GM21825 (cell line): ENCODE results near the gene VPS4A.

ENCODE experiments used
- ATAC-seq: cut with Tn5 transposase; IDR thresholded peaks from one replicate; pipeline ENCODE4 v1.9.1; 2021; ENCODE audit warnings: mild to moderate bottlenecking, moderate library complexity; ENCODE audit not compliant: unreplicated experiment

VPS4A gene

DNA sequence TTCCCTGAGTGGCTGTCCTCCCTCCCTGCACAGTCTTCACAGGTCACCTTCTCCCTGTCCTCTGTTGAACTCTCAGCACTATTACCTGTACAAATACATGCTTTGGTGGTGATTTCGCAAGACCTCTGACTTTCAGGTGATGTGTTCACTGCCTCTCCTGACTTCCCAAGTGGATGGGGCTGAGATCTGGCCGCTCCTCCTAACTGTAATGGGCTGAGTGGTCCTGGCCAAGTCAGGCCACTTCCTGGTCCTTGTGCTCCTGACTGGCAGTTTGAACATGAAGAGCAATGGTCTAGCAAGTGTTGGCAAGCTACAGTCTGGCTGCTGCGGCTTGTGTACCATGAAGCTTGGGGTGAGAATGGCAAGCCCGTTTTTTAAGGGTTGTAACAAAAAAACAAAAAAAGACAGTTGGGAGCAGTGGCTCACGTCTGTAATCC lies 52.1 kb downstream of the VPS4A start:
- ATAC-seq, result no peak

DNA sequence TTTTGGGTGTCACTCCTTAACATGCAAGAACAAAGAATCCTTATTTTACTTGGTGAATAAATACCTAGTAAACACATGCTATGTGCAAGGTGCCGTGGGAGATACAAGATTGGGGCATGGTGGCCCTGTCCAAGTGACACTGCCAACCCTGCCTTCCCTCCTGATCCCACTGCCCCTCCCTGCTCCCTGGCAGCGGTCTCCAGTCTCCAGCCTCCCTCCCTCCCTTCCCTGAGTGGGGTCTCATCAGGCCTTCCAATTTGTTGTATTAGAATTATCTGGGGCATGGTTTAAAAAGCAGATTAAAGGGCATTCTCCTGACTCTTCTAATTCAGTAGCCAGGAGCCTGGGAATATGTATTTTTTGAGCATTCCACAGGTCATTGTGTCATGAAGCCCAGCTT lies 52.9 kb downstream of the VPS4A start:
- no peak for ATAC-seq

DNA sequence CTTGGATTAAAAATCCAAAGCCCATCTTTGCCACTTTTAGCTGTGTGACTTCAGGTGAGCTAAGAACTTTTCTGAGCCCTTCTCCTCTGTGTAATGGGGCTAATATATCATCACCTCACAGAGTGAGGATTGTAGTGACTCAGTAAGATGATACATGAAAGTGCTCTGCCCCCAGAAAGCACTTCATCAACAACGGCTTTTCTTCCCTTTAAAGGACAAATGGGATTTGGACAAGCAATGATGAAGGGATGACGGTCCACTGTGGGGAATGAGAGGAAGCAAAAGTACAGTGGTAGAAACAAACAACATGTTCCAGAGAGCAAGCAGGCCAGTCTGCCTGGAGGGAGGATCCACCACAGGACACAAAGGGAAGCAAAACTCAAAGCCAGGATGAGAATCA lies 54.8 kb downstream of the VPS4A start:
- no peak for ATAC-seq

DNA sequence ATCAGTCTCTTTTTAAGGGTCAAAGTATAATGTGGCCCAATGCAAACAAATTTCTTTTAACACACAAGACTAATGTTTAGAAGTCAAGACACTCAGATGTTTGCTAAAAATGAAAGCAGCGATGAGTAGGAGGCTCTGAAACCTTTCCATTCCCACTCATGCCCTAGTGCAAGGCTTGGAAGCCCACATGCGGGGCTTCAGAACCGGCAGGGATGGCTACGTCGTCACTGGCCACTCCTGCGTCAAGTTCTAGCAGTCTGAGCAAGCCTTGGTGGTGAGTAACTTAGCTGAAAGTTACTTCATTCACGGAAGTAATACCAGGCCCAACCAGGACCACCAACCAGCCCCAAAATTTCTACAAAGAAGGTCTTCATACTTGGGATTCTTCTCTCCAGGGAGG lies 55.3 kb downstream of the VPS4A start:
- ATAC-seq, result no peak

DNA sequence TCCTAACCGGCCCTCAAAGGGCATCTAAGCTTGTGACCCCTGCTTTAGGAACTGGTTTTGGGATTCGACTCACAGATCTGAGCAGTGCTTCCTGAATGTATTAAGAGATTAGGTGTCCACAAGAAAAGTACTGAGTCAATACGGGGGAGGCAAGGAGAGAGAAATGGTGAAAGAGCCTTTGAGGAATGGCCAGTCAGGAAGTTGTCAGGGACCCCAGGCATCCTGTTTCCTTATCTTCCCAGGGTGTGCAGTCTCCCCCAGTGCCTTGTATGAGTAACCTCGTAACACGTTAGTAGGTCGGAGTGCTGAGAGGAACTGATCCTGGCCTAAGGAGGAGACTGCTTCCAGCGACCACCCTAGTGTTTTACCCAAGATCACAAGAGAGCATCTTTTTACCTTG lies 56.8 kb downstream of the VPS4A start:
- ATAC-seq, result no peak

DNA sequence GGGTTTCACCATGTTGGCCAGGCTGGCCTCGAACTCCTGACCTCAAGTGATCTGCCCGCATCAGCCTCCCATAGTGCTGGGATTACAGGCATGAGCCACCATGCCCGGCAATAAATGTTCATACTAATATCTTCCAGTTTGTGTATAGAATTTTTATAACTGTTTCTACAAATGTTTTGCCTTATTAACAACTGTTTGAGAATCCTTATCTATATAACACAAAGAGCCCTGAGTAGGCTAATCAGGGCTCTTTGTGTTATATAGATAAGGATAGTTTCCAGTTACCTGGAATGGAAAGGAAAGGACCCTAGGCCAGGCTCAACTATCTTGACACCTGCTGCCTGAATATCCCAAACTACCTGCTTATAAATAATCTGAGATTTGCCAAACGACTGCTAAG lies 57.7 kb downstream of the VPS4A start:
- no peak for ATAC-seq

DNA sequence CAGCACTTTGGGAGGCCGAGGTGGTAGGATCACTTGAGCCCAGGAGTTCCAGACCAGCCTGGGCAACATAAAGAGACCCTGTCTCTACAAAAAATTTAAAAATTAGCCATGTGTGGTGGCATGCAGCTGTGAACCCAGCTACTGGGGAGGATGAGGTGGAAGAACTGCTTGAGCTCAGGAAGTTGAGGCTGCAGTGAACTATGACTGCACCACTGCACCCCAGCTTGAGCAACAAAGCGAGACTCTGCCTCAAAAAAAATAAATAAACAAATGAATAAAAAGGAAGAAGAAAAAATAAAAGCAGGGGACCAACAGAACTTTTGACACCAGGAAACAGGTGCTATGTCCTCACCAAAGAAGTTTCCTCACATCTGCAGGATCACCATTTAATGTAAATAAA lies 60.4 kb downstream of the VPS4A start:
- ATAC-seq, result no peak

DNA sequence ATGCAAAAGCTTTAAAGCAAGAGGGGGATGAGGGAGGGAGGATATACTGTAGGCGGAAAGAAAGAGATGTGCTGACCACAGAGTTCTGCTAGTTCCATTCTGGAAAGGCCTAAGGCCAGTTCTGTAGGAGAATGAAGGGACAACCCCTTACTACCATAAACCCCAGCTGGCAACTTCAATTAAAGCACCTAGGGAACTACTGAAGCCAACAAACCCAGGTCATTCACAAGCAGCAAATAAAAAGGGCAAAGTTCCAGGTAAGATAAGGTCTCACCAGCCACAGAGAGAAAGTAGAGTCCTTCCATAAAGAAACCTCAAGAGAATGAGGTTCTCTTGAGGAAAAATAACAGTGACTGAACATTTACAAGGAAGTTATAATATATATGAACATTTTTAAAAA lies 61.9 kb downstream of the VPS4A start:
- ATAC-seq, result no peak
